Chondrocyte (in vitro differentiated cells): Measurements from ENCODE around the gene WDR27. TPM values are rescaled to one million over a fixed set of nuclear protein-coding genes. Genes with fewer than 3 reads are reported as not detected.

ENCODE experiments used
- DNase-seq: peaks from one replicate; pipeline ENCODE4 v3.0.0; 2021; ENCODE audit warnings: mixed read lengths, low spot score
- H3K27ac Mint-ChIP-seq: one replicate; pipeline ENCODE4 v1.8.0; 2021; ENCODE audit warnings: mild to moderate bottlenecking, moderate library complexity, mixed read lengths; ENCODE audit not compliant: unreplicated experiment
- H3K27me3 Mint-ChIP-seq: 2 replicates; pipeline ENCODE4 v1.8.0; 2021; ENCODE audit warnings: low read depth, mixed read lengths
- H3K36me3 Mint-ChIP-seq: 2 replicates; pipeline ENCODE4 v1.8.0; 2021; ENCODE audit warnings: low read depth, mixed read lengths
- H3K4me1 Mint-ChIP-seq: 2 replicates; pipeline ENCODE4 v1.8.0; 2021; ENCODE audit warnings: low read depth, mild to moderate bottlenecking, mixed read lengths
- H3K4me3 Mint-ChIP-seq: one replicate; pipeline ENCODE4 v1.8.0; 2021; ENCODE audit warnings: mild to moderate bottlenecking, moderate library complexity, mixed read lengths; ENCODE audit not compliant: unreplicated experiment
- H3K9me3 Mint-ChIP-seq: 2 replicates; pipeline ENCODE4 v1.8.0; 2021; ENCODE audit warnings: low read depth, mixed read lengths
- CTCF ChIP-seq: fragments of 200-600 bp; sonication (generic); IDR thresholded peaks from 2 replicates; pipeline ENCODE4 v1.5.0; 2021; ENCODE audit warnings: antibody characterized with exemption, mild to moderate bottlenecking, moderate library complexity
- total RNA-seq: library from RNA; stranded (reverse); gene quantifications from 3 replicates; pipeline ENCODE4 v1.2.1, GENCODE V29; 2021

The WDR27 gene
- total RNA-seq, 1 donor from 2014 or later = 24.9 TPM

GRCh38 chr6:169416249-169416648, 285.6 kb downstream of the WDR27 start:
- peaks cover 8% of the 10 kb centered on the region for H3K36me3 Mint-ChIP-seq
- H3K4me3 Mint-ChIP-seq = no peak overlapping the region
- H3K27me3 Mint-ChIP-seq = no peaks in the 10 kb centered on the region
- H3K9me3 Mint-ChIP-seq = peaks cover 33% of the 10 kb centered on the region
- H3K27ac Mint-ChIP-seq = no peak overlapping the region
- TF ChIP-seq CTCF = no peak
- no peak for DNase-seq
- no peaks in the 10 kb centered on the region for H3K4me1 Mint-ChIP-seq

- no peak for DNase-seq
- Mint-ChIP-seq H3K27me3 (no peaks in the 10 kb centered on the region), H3K9me3 (peaks cover 33% of the 10 kb centered on the region), H3K36me3 (peaks cover 8% of the 10 kb centered on the region), H3K4me3 (no peak overlapping the region), H3K27ac (no peak overlapping the region), H3K4me1 (no peaks in the 10 kb centered on the region)
- no peak for TF ChIP-seq CTCF
Measured at GRCh38 chr6:169415179-169415578, 286.6 kb downstream of the WDR27 start.

- Mint-ChIP-seq H3K36me3 (peaks cover 10% of the 10 kb centered on the region), H3K4me1 (no peaks in the 10 kb centered on the region)
Measured at GRCh38 chr6:169411722-169412121, 290.1 kb downstream of the WDR27 start.

GRCh38 chr6:169411296-169411695, 290.5 kb downstream of the WDR27 start:
- peaks cover 10% of the 10 kb centered on the region for H3K36me3 Mint-ChIP-seq
- peaks cover 34% of the 10 kb centered on the region for H3K9me3 Mint-ChIP-seq

More at GRCh38 chr6:169411722-169412121, 290.1 kb downstream of the WDR27 start:
- Mint-ChIP-seq H3K27ac (no peak overlapping the region), H3K9me3 (peaks cover 36% of the 10 kb centered on the region), H3K4me3 (no peak overlapping the region), H3K27me3 (no peaks in the 10 kb centered on the region)
- no peak for DNase-seq
- TF ChIP-seq CTCF = no peak

GRCh38 chr6:169409742-169410312, 292.0 kb downstream of the WDR27 start:
- Mint-ChIP-seq H3K4me1 (no peaks in the 10 kb centered on the region), H3K27ac (no peak overlapping the region), H3K27me3 (no peaks in the 10 kb centered on the region), H3K4me3 (no peak overlapping the region), H3K9me3 (peaks cover 20% of the 10 kb centered on the region), H3K36me3 (peaks cover 6% of the 10 kb centered on the region)
- TF ChIP-seq CTCF = no peak
- DNase-seq = no peak

More at GRCh38 chr6:169411296-169411695, 290.5 kb downstream of the WDR27 start:
- Mint-ChIP-seq H3K27me3 (no peaks in the 10 kb centered on the region), H3K4me1 (no peaks in the 10 kb centered on the region), H3K4me3 (no peak overlapping the region), H3K27ac (no peak overlapping the region)
- TF ChIP-seq CTCF = no peak
- DNase-seq = peak; percentile 68
